ENCODE data around the gene ERGIC3.

The ERGIC3 gene

DNA sequence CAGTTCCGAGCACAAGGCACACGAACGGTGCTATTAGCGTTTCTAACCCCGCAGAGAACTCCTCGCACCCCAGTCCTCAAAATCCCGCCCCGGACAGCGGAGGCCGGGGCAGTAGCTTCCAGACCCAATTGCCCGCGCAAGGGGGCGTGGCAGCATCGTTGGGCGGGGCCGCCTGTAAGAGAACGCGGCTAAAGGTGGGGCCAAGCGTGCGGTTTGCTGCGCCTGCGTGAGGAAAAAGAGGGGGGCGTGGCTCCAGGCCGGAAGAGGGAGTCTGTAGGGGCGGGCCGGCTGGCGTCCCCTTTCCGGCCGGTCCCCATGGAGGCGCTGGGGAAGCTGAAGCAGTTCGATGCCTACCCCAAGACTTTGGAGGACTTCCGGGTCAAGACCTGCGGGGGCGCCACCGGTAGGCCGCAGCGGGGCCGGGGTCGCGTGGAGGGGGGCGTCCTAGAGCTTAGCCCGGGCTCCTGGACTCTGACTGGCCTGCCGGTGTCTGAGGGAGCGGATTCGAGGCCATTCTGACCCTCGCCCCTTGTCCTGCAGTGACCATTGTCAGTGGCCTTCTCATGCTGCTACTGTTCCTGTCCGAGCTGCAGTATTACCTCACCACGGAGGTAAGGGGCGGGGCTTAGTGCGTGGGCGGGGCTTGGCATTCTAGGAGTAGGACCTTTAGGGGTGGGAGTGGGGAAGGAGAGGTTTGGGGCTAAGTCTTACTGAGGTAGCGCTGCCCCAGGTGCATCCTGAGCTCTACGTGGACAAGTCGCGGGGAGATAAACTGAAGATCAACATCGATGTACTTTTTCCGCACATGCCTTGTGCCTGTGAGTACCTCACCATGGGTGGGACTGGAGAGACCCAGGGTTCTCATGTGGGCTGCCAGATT, at the start of gene ERGIC3:
Gene ERGIC3 (plus strand): TSS at position 296 of the 880 bp plus-strand sequence. CDS start 20 bp downstream, at position 316.
- TF ChIP-seq CTCF (IDR thresholded peaks at IDR 0.05; ENCODE audit: insufficient read depth, missing control alignments), result no peak
- no peak for FAIRE-seq
- DNase-seq (ENCODE audit: insufficient read length, low spot score), result peak; percentile 77

DNA sequence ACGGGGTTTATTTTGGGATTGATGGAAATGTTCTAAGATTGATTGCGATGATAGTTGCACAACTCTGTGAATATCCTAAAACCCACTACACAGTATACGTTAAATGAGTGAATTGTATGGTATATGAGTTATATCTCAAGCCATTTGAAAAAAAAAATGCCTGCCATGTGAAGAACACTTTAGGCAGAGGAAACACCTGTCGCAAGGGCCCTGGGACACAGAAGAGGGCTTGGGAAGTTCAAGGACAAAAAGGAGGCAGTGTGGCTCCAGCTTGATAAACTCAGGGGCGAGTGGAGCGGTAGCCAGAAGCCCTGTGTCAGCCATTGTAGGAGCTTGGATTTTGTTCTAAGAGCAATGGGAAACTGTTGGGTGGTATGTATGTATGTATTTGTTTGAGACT, 49.5 kb upstream of the ERGIC3 start:
- no peak for DNase-seq (ENCODE audit: insufficient read length, low spot score)
- FAIRE-seq, result no peak
- no peak for TF ChIP-seq CTCF (IDR thresholded peaks at IDR 0.05; ENCODE audit: insufficient read depth, missing control alignments)

DNA sequence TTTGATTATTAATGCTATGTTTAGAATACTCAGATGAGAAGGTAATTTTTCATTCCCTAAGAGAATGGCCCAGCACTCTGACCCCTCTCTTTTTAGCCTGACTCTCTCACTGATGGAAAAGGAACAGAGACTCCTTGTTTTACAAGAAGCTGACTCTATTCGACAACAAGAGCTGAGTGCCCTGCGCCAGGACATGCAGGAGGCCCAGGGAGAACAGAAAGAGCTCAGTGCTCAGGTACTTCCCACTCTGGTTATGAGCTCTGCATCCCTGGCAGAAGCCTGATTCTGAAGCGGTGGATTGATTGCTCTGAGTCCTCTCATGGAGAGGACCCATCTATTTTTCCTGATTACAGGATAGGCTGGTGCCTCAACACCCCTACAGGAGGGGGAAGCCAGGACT, 45.4 kb upstream of the ERGIC3 start:
- FAIRE-seq, result no peak
- DNase-seq (ENCODE audit: insufficient read length, low spot score), result no peak
- no peak for TF ChIP-seq CTCF (IDR thresholded peaks at IDR 0.05; ENCODE audit: insufficient read depth, missing control alignments)

DNA sequence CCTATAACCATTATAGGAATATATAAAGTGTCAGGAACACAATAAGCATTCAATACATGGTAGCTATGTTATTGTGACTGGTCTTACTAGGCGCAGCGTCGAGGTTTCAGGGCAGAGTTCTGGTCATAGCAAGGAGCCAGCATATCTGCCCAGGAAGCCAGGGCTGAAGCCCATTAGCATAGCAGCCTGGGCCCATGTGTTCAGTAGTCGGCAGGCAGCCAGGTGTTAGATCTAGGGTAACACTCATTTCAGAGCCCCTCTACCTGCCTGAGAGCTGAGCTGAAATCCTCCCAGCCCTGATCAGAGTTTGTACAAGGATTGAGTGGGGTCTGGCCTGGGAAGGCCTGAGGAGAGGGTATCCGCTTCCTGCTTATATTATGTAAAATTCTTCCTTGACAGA, 44.6 kb upstream of the ERGIC3 start:
- DNase-seq (ENCODE audit: insufficient read length, low spot score), result no peak

DNA sequence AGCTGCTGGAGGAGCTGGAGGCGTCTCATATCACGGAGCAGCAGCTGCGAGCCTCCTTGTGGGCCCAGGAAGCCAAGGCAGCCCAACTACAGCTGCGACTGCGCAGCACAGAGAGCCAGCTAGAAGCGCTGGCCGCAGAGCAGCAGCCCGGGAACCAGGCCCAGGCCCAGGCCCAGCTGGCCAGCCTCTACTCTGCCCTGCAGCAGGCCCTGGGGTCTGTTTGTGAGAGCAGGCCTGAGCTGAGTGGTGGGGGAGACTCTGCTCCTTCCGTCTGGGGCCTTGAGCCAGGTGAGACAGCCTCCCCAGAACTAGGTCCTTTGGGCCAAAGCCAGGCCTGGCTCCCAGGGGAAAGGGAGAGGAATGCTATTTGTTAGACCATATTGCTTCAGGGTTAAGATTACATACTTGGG, 44.1 kb upstream of the ERGIC3 start:
- no peak for FAIRE-seq
- no peak for DNase-seq (ENCODE audit: insufficient read length, low spot score)
- no peak for TF ChIP-seq CTCF (IDR thresholded peaks at IDR 0.05; ENCODE audit: insufficient read depth, missing control alignments)

More for the DNA sequence above, 44.6 kb upstream of the ERGIC3 start:
- FAIRE-seq, result no peak
- TF ChIP-seq CTCF (IDR thresholded peaks at IDR 0.05; ENCODE audit: insufficient read depth, missing control alignments), result no peak

GRCh38 chr20:35499271-35499670, 42.6 kb upstream of the ERGIC3 start:
- no peak for DNase-seq (ENCODE audit: insufficient read length, low spot score)
- TF ChIP-seq CTCF (IDR thresholded peaks at IDR 0.05; ENCODE audit: insufficient read depth, missing control alignments), result no peak
- no peak for FAIRE-seq

GRCh38 chr20:35502352-35502751, 39.5 kb upstream of the ERGIC3 start:
- TF ChIP-seq CTCF (IDR thresholded peaks at IDR 0.05; ENCODE audit: insufficient read depth, missing control alignments), result no peak
- no peak for FAIRE-seq
- no peak for DNase-seq (ENCODE audit: insufficient read length, low spot score)

Measured in D721Med (cell line).